GM04503 (cell line): Measurements from ENCODE around the gene NET1.

Experiments used
- DNase-seq: peaks from one replicate; pipeline ENCODE4 v3.0.0-alpha.2; 2012; ENCODE audit warnings: low read depth

NET1 gene

DNA sequence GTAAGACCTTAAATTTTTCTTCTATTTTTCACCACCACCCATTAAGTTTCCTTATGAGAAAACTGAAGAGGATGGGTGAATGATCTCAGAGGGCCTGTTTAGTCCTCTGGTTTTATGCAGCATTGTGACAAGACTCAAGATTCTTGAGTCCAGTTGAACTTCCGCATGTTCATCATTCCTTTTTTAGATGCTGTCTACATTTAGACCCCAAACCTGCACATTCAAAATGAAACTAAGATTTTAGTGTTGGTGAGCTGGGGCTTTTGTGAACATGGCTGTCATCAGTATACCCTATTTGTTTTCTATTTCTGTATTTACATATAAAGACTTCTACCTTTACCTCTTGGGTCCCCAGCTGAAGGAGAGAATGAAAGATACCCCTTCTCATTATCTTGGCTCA, 31.1 kb downstream of the NET1 start:
- DNase-seq: no peak

DNA sequence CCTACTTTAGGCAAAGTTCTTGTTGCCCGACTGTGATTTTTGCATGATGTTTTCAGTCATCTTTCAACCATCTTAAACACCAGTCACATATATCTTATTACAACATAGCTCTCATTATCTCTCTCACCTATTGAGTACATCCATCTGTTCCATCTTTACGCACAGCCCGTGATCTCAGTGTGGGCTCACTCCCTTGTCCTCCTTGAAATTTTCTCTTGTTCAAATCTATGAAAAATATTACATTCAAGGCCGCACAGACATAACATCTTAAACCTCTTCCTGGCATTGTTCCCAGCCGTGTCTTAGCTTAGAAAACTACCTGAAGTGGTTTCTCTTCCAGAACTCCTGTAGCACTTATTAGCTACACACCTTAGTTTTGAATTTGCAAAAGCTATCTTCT, 32.6 kb downstream of the NET1 start:
- DNase-seq: no peak

DNA sequence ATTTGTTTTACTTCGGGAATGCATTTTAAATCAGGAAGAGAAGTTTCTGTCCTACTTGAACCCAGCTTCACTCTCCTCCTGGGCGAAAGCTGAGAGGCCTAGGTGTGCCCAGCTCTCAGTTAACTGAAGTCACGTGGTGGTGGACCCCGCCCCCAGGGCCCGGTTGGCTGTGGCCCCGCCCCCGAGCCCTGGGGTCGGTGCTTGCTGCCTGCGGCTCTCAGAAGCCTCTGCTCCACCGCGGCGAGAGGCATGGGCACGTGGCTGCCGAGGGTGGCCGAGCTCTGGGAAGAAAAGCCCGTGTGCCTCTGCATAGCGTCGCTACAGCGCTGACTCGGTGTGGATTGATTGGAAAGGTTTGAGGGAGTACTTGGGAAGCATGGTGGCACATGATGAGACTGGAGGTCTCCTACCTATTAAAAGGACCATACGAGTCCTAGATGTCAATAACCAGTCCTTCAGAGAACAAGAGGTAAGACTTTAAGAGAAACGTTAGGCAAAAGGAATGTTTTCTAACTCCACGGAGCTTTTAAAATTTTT, 34.1 kb downstream of the NET1 start:
- no peak for DNase-seq

DNA sequence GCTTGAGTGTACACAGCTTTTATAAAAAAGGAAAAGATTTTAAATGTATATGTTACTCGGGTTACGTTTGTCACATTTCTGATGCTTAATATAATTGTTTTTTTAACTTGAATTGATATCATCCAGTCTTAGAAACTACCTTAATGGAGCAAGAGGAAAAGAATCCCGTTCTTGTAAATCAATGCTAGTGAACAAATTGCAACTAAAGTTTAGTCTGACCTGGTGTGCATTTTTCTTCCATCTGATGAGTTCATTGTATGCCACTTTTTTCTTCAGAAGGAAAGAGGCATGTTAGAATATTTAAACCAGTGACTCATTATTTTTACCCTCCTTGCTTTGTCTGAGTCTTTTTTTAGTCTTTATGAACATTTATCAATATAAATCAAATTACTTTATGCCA, 34.7 kb downstream of the NET1 start:
- no peak for DNase-seq

DNA sequence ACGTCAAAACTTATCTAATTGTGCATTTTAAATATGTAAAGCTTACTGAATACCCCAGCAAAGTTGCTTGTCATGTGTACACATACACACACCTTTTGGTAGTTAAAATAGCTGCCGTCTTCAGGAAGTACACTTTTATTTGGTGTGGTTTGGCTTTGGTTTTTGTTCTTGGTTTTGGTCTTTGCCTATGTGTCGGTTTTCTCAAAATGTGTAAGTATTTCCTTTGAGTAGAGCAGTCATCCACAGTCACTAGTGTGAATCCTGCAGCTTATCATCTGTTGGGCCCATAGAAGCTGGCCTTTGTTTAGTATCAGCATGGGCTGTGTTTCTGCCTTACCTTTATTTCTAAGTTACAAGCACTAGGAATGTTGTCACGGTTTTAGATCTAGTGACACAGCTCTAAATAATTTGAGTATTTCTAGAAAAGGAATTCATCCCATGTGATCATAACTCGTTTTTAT, 35.3 kb downstream of the NET1 start:
- DNase-seq: no peak

DNA sequence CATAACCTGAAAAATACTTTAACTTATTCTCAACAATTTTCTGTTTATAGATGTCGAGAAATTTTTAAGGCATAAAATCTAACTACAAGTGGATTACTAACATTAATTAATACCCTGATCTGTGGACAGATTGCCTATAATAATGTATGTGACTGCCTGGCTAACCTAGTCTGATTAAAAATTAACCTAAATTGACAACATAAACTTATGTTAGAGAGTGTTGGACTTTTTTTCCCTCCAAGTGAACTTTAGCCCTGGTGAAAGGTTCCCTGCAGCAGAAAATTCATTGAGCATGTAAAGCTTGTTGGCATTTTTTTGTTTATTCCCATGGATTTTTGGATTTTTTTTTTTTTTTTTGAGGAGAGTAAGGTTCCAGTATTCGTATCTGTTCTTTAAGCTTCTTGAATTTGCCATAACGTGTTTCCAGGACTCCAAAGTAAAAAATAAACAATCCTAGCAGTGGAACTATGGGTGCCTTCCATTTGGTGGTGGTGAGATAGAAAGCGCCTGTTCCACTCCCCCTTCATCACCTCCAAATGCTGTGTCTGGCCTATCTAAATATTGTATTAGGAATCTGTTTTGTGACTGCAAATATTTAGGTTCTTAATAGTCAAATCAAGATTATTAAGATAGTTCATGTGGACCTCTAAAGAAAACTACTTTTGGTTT, 36.1 kb downstream of the NET1 start:
- no peak for DNase-seq

DNA sequence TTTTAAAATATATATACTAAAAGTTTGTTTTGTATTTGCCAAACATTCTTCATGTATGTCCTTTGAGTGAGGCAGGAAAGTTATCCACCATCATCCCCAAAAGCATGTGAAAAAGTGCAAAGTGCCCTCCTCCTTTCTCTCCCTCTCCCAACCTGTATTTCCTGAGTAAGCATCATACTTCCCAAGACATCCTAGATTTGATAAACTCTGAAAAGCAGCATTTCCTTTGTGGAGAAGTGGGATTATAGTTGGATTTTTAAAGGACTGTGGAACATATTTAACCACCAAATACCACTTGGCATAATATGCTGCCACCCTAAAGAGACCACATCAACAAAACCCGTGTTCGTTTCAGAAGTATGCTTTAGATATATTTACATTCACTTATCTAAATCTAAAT, 36.9 kb downstream of the NET1 start:
- no peak for DNase-seq

DNA sequence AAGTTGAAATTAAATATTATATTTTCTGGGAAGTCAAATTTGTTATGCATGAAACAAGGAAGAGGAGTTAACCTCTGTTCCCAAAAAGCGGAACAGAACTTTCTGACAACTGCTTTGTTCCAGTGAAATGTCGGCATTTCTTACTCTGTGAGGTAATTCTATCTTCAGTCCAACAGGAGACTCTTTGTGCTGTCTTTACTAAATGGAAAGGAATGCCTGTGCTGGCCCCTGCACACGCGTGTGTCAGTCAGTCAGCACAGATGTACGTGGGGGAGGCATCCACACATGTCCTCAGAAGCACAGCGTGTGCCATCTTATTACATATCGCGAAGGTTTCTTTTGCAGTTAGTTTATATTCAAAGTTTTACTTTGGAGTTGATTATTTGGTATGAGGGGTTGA, 37.5 kb downstream of the NET1 start:
- DNase-seq: no peak

DNA sequence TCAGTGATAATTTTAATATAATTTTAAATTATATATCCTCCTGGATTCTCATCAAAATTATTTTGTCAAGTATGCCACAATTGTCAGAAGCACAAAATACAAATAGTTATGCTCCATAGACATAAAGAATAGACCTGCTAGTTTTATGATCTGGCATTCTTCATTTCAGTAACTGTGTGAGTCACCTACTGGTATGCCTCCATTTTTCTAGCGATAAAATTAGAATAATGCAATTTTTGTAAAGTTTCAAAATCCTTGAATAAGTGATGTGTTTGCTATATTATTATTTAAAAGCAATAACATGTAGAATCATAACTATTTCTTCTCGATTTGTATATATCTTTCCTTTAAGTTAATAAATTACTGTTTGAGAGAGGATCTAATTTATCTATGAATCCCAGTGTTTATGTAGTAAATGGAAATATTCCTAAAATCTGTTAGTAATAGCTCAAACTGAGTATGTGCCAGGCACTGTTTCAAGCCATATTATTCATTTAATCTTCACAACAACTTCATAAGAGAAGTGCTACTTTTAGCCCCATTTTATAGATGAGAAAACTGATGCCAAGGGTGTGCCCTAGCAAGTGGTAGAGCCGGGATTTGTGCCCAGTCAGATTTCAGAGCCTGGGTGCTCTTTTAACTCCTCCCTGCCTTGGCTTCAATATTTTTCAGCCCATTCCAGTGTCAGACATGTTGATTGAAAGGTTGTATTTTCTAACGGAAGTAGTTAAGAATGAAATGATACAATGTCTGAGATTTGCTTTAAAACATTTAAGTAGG, 38.4 kb downstream of the NET1 start:
- no peak for DNase-seq

DNA sequence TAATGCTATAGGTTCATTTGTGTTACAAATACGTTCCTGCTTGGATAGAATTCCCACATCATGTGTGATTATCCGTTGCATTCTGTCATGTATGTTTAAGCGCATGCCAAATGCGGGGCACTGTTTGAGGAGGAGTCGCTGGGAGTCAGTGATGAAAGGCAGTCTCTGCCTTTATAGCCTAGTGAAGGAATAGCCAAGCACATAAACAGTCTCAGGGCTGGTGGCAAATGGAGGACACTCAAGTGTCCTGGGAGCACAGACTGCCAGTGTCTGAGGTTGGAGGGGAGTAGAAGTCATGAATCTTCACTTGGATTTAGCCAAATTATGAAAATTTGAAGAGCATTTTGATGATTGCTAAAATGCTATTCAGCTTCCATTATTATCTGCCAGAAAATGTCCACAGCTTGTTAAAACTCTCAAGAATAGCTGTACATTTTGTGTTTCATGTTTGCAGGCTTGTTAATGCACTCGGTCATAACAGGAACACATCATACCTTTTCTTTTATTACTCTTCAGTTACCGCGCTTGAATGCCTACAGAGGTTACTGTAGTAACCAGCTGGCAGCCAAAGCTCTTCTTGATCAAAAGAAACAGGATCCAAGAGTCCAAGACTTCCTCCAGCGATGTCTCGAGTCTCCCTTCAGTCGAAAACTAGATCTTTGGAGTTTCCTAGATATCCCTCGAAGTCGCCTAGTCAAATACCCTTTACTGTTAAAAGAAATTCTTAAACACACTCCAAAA, 41.6 kb downstream of the NET1 start:
- no peak for DNase-seq

DNA sequence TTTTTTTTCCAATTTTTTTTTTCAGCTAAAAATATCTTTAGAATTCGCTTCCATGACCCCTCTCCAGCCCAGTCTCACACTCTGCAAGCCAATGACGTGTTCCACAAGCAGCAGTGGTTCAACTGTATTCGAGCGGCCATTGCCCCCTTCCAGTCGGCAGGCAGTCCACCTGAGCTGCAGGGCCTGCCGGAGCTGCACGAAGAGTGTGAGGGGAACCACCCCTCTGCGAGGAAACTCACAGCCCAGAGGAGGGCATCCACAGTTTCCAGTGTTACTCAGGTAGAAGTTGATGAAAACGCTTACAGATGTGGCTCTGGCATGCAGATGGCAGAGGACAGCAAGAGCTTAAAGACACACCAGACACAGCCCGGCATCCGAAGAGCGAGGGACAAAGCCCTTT, 44.2 kb downstream of the NET1 start:
- no peak for DNase-seq

DNA sequence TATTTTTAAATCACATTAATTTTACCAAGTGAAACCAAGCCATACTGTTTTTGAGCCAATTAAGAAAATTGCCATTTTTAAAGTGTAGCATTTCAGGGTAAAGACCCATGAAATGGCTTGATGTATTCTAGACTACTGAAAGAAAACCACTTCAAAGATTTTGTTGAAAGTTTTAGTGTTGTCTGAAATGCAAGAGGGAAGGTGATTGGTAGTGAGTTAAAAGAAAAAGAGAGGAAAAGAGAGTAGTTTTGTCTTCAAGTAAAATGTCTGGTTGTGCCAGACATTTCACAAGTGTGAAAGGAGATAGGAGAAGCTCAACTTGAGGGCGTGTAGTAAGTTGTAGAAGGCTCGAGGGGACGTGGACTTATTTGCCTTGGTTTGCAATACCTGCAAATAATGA, 45.4 kb downstream of the NET1 start:
- no peak for DNase-seq

DNA sequence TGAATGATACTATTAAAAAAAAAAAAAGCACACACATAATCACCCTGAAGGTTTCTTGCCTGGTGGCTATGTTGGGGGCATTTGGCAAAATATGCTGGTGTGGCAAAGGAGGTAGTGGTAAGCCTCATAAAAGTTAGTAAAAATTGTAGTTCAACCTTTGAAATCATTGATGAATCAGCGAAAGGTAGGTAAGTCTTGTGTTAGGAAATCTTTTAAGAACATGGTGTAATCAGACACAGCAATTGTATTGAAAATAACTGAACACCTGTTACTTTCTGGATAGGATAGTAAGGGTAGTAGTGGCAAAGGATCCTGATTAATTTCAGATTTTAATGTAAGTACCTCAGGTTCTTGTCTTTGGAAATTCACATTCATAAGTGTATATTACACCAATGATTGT, 46.1 kb downstream of the NET1 start:
- DNase-seq: no peak

DNA sequence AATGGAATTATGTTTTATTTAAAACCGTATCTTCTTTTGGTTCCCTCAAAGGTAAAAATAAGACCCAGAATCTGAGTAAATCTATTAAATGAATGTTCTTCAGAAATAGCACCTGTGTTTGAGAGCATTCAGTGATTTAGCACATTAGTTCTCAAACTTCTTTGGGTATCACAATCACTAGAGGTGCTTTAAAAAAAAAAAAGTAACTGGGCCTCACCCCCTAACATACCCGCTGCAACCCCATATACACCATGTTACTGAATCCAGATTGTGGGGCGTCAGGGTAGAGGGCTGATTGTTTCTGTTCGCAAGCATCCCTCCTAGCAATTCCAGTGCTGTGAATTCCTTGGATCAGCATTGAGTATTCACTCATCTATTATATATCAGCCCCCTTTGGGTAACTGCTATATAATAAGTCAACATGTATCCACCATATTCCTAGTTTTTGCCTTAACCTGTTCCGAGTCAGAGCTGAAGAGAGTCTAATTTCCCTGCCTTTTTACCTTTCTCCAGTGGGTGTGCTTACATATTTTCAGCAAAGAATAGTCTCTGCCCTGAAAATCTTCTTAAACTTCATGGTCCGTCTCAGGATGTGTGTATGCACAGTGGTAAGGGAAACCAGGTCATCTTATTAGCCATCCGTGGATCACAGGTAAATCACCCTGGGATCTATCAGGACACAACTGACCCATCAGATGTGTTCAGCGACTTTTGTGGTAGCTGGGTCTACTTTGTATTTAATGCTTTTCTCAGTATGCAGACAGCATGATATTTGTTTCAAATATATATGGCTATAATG, 46.8 kb downstream of the NET1 start:
- no peak for DNase-seq

DNA sequence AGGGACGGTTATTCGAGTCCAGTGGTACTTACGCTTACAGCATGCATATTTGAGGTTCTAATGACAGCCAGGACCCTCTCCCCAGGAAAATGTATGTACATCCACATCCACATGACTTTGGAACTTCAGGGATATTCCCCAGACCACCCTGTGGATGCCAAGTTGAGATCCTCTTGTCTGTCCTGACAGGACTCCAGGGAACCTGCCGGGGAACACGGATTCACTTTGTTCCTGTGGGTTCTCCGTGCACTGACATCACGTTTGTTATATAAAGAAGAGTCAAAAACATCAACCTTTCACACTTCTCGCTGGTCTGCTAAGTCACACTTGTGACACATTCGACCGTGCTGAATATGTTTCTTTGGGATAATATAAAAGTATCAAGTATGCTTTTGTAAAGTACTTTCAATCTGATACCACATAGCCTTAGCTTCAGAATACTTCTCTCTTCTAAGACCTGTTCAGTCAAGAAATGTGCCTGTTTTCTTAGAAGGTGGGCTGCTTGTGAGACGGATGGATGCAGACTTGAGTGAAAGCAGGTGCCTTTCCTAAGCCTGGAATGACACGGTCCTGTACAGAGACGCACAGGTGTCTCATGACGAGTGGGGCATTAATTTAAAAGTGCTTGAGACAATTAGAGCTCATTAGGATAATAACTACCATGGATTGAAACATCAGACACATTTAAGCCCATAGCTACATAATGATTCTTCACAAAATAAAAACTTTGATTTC, 48.3 kb downstream of the NET1 start:
- no peak for DNase-seq

DNA sequence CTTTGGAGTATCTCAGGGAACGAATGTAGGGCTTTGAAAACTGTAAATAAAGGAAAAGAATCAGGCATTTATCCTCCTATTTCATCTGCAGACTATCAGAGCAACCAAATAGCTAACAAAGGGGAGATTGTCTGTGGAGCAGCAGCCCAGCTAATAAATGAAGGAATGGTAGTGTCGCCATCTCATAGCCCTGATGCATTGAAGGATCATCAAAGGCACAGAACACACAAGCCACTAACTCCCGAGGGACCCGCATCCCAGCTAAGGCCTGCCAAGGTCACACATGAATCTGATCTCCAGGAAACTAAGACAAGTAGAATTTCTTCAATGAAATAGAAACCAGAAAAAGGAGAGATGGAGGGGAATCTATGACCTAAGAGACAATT, 48.8 kb downstream of the NET1 start:
- no peak for DNase-seq

DNA sequence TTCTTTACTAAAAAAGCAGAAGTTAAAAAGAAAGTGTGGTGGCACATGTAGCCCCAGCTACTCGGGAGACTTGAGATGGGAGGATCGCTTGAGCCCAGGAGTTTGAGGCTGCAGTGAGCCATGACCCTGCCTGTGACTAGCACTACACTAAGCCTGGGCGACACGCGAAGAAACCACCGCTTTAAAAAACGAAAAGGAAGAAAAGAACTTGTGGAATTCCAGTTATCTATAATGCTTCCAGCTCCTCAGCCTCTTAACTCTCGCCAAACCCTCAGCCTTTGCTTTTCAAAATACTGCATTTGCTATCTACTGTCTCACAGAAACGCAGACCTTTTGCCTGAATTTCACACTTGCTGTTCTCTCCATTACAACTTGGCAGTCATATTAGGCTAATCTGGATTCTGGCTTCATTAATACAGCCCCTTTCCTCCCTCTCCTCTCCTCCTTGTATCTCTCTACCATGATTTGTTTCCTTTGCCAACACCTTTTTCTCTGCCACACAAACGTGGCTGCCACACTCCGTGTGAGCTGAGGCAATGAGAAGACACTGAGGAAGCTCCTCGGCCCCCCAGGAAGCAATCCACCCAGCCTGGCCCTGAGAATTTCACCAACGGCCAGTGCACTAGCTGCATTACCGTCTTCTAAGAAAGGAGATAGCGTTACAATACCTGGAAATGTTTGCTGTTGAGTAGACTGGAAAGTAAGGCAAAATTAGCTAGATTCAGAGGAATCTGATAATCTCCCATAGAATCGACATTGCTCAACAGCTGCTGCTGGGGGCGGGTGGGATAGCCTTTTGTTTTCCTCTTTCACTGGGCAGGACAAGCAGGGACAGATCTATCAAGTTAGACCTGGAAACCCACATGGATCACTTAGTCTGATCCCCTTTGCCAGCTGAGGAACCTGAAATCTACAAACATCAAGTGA, 49.8 kb downstream of the NET1 start:
- DNase-seq: no peak

DNA sequence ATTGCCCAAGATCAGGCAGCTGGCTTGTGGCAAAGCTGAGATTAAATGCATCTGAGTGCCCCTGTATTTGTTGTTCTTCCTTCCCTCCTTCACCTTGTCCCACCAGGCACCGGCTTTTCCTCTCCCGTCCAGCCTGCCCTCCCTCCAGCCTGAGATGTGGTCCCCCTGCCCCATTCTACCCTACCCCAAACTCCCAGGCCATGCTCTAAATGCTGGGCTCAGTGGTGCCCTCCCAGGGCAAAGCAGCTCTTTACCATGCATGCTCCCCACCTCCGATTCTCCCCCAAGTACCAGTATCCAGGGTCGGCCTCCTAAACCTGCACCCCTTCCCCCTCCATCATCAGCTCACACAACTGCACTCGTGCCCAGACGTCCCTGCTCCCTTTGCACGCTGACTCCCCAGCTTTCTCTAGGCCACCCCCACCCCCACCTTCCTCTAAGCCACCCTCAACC, 50.5 kb downstream of the NET1 start:
- DNase-seq: no peak

DNA sequence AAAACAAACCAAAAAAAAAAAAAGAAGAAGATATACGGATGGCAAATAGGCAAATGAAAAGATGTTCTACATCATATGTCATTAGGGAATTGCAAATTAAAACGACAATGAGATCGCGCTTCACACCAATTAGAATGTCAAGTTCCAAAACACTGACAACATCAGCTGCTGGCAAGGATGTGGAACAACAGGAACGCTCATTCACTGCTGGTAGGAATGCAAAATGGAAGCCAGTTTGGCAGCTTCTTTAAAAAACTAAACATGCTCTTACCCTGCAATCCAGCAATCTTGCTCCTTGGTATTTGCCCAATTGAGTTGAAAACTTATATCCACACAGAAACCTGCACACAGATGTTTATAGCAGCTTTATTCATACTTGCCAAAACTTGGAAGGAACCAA, 52.2 kb downstream of the NET1 start:
- DNase-seq: no peak

DNA sequence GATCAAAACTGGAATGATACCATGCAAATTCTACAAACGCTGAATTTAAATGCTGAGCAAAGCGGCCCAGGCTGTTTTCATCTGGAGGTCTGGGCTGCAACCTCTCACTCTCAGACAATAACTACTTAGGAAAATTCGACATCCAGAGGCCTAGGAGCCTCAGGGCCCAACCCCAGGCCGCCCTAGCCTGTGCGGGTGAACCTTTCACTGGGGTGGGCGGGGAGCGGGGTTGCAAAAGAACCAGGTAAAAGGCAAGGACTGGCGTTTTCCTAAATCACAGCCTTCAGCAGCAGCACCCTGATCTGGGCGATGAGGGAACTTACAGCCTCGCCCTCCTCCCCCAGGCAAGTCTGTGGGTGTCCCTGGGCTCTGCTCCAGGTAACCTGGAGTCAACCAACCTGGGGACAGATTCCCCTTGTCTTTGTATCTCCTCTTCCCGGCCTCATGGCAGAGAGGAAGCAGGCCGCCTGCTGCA, 53.7 kb downstream of the NET1 start:
- no peak for DNase-seq
